Measurements from ENCODE around the gene DMD.
"Not testable (repeated sequence)": the region's sequence is repeated elsewhere in the genome, so short reads cannot be mapped to it uniquely, and the experiment has no call there.

DMD gene

GRCh38 chrX:32276153-32276552 is 935.2 kb downstream of the DMD start:
- DNase-seq (ENCODE audit: low read depth in 2 of 2): no peak

DNA sequence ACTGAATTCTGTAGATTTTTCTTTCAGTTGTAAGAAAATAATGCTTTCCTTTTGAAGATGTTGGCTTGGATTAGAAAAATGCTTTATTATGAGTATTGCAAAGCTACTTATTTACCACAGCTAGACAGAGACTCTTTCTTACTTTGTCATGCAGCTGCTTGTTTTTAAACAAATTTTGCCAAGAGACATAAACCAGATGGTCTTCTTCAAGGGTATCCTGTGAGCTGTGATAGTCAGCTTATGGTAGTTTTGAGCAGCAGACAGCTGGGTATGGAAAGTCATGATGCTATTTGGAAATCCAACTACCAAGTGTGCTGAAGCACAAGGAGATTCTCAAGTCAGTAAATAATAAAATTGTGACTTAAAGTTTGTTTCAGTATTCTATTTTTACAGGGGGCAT is 941.5 kb downstream of the DMD start:
- no peak for DNase-seq (ENCODE audit: low read depth in 2 of 2)

DNA sequence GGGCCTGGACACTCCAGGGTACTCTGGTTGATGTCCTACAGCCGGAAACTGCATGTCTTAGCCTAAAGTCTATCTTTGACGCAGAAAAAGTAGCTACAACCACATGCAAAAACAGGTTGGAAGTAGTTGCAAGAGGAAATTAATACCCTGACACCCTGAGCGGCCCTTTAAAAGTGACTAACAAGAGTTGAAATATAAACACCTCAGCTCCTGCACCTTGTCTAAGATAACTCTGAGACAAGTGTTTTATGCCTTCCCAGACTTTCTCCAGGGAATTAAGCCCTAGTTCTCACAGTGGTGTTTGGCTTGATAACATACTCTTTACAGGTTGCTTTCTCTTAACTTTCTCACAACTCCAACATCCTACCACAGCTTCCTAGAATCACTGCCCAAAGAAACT is 943.1 kb downstream of the DMD start:
- no peak for DNase-seq (ENCODE audit: low read depth in 2 of 2)

DNA sequence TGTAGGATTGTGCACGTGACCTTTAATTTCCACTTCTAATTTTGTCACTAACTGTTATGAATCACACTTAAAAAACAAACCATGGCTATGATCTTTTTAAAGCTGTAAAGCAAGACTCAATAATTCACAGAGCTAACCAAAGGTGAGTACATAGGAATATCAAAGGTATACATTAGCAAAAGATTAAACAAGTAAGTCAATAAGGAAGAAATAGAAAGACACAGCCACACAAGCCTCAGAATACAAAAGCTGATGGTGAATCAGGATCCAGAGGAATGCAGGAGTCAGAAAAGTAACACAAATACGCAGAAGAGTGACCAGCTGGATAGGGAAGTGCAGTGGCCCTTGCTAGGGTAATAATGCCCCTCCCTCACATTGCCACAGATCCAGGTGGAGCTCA is 943.6 kb downstream of the DMD start:
- no peak for DNase-seq (ENCODE audit: low read depth in 2 of 2)

- not testable (repeated sequence) for DNase-seq (ENCODE audit: low read depth in 2 of 2)
These were observed 964.7 kb downstream of the DMD start for GRCh38 chrX:32246675-32247074.

DNA sequence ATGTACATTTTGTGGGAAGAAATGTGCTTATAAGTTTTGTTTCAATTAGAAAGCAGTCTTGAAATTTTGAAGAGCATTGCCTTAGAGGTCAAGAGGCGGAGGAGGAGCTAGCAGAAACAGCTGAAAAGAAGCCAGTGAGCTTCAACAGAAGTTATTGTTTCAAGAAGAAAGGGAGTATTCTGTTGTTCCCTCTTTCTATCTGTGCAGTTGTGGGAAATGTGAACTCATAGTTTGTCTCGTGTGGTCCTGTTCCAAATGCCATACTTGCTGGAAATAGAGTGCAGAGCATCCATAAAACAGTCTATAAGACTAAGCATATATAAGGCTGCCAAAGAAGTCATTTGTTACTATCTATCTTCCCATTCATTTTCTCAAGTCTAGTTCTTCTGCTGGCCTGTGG is 1015.7 kb downstream of the DMD start:
- DNase-seq (ENCODE audit: low read depth in 2 of 2): no peak

GRCh38 chrX:32191316-32191715 is 1020.0 kb downstream of the DMD start:
- DNase-seq (ENCODE audit: low read depth in 2 of 2): no peak

DNA sequence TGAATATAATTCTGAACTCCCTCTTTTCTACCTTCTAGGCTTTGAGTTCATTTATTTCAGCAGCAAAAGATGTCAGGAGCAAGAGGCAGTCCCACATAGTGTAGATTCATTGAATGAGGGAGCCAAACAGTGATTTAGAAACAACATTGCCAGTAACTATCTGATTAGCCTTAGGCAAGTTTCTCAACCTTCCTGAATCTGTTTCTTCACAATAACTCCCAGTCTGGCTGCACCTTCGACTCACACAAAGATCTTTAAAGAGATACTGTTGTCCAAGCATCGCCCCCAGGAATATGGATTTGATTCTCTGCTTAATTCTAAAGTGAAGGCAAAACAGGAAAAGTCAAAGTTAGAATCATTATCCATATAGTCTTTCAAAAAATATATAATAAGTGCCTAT is 1026.2 kb downstream of the DMD start:
- no peak for DNase-seq (ENCODE audit: low read depth in 2 of 2)

DNA sequence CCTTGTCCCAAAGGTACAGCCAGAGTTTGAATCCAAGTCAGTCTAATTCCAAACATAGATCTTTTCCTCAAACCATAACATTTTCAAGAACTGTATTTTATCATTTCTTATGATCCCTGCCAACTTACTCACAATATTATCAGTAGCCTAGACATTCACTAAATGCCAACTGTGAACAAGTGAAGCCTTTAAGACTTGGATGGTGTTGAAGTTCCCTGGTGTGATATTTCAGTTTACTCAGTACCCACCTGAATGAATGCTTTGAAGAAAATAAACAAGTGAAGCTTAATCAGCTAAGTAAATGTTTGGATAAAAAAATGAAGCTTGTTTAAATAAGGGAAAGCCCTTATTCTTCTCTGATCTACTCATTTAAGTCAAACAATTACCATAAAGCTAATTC is 1028.3 kb downstream of the DMD start:
- no peak for DNase-seq (ENCODE audit: low read depth in 2 of 2)

DNA sequence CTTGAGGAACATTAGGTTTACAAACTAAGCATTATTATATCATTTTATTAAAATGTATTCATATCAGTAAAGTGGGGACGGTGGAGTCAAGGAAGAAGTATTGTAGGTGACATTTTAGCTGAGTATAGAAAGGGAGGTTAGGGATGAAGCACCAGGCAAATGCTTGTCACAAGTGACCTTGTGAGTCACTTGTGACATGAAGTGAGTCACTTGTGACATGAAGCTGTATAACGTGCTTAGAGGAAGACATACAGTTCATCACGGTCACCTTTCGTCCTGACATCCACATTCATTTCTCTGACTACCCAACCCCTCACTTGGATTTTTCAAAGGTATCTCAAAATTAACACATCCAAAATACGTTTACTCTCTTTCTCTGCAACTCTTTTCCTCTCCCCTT is 1034.8 kb downstream of the DMD start:
- no peak for DNase-seq (ENCODE audit: low read depth in 2 of 2)

- DNase-seq (ENCODE audit: low read depth in 2 of 2): no peak
These were observed 1040.9 kb downstream of the DMD start for GRCh38 chrX:32170481-32170880.

DNA sequence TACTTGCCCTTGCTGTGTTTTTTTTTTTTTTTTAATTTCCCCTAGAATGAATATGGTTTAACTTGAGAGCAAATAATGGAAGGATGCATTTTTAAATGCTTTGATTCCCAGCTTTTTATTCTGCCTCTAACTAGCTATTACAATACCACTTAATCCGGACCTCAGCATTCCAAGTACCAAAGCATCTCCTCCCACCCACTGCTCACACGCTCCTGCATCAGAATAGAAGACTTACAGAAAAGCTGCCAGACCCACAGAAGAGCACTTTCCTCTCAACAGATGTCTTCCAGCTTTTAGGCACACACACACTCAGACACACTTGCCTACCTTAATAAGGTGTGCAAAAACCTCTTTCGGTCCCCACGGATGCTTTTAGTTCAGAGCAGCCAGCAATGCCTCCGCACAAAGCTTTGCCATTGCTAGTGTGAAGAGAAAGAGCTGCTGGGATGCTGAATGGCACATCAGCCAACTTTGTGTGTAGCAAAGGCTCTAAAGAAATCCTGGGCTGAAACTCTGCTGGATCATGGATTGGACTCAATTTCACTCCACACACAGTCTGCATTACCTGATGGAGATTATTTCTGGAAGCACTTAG is 1056.2 kb downstream of the DMD start:
- DNase-seq (ENCODE audit: low read depth in 2 of 2): no peak

- no peak for DNase-seq (ENCODE audit: low read depth in 2 of 2)
These were observed 1057.8 kb downstream of the DMD start for GRCh38 chrX:32153585-32153984.

DNA sequence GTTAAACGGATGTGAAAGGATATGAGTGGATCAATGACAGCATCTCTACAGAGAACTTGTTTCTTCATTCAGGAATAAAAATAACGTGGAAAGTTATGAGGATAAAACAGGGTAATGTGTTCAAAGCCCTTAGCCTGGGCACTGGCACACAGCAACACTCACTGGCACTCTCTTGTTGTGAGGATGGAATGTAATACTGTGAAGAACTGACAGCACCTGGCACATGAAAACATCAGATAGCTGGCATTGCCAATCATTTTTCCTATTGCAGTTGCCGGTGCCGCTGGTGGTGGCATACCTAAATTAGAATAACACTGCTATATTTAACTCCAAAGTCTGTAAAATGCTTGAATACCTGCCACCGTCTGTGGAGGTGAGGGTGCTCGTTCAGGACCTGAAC is 1061.2 kb downstream of the DMD start:
- DNase-seq (ENCODE audit: low read depth in 2 of 2): no peak

GRCh38 chrX:32141841-32142240 is 1069.5 kb downstream of the DMD start:
- no peak for DNase-seq (ENCODE audit: low read depth in 2 of 2)

DNA sequence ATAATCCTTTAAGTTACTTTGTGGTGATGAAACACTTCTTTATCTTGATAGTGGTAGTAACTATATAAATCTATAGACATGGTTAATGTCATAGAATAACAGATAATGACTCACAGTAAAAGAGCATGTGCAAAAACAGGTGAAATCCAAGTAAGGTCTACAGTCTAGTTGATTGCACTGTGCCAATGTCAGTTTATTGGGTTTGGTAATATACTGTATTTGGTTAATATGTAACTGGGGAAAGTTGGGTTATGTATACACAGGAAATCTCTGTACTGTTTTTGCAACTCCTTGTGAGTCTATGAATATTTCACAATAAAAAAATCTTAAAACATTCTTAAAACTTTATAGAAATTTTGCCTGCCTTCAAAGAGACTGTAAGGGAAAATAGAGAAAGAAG is 1071.9 kb downstream of the DMD start:
- DNase-seq (ENCODE audit: low read depth in 2 of 2): no peak

DNA sequence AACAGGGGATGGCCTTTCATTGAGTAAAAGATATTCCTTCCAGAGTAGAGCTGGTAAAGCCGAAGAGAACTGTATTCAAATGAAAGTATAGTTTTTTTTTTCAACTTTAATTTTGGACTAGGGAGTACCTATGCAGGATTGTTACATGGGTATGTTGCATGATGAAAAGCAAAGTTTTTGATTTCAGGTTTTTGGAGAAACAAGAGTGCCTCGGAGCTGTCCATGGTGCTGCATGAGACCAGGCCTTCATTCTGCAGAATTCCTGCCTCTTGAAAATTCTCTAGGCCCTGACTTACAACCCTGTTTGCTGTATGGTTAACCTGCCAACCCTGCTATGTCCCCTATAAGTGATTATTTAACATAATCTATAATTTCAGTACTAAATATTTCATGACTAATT is 1073.8 kb downstream of the DMD start:
- DNase-seq (ENCODE audit: low read depth in 2 of 2): no peak

DNA sequence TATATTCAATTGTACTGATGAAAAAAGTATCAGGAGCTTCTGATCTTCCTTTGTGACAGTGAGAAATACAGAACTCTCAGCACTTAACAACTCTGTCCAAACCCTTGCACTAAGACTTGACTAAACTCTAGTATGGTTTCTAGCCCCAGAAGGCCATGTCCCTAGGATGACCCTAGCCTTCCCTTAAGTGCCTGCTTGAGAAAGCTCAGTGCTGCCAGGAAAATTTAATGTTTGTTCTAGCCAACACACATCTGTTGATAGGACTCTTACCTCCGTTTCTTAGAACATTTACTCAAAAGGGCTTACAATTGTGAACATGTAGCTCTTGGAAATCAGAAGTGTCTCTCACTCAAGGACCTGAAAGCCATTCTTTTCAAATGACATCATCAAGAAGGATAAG is 1084.4 kb downstream of the DMD start:
- DNase-seq (ENCODE audit: low read depth in 2 of 2): no peak

DNA sequence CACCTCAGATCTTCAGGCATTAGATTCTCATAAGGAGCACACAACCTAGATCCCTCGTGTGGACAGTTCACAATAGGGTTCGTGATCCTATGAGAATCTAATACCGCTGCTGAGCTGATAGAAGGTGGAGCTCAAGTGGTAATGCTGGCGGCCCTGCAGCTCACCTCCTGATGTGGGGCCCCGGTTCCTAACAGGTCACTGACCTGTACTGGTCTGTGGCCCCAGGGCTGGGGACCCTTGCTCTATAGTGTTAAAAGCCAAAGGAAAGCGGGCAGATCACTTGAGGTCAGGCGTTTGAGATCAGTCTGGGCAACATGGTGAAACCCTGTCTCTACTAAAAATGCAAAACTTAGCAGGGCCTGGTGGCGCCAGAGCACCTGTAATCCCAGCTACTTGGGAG is 1092.5 kb downstream of the DMD start:
- no peak for DNase-seq (ENCODE audit: low read depth in 2 of 2)

DNA sequence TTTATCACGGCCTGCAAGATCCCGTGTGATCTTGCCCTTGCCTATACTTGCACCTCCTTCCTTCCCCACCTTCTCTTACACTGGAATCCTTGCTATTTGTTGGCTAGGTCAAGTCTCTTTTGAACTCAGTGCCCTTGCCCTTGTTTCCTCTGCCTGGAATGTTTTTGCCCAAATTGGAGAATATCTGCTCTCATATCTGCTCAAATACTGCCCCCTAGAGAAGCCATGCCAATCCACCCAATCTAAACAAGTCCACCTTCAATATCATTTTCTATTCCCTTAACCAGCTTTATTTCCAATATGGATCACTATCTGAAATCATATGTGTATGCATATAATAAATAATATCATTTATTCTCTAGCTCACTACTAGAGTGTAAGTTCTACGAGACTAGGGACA is 1095.3 kb downstream of the DMD start:
- DNase-seq (ENCODE audit: low read depth in 2 of 2): no peak

- DNase-seq (ENCODE audit: low read depth in 2 of 2): no peak
These were observed 1123.7 kb downstream of the DMD start for GRCh38 chrX:32087663-32088062.

- DNase-seq (ENCODE audit: low read depth in 2 of 2): no peak
These were observed 1126.6 kb downstream of the DMD start for GRCh38 chrX:32084757-32085156.

- no peak for DNase-seq (ENCODE audit: low read depth in 2 of 2)
These were observed 1163.1 kb downstream of the DMD start for GRCh38 chrX:32048285-32048684.

GRCh38 chrX:32045149-32045548 is 1166.2 kb downstream of the DMD start:
- no peak for DNase-seq (ENCODE audit: low read depth in 2 of 2)

DNA sequence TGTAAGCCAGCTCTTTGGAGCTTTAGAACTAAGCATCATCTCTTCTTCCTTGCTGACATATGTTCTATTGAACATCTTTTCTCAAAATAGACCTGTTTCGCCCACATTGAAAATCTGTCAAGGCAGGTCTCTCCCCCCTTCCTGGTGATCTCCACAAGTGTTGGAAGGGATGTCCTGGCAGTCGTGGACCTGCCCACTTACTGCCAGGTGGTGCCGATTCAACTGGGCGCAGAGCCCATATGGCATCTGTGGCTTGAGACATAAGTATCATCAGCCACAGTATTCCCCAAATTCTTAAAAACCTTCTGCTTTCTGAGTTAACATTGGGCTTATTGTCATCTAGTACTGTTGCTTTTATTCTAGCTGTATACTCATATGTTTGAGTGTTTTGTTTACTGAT is 1170.2 kb downstream of the DMD start:
- no peak for DNase-seq (ENCODE audit: low read depth in 2 of 2)
